Neuronal stem cell (in vitro differentiated cells): ENCODE data around the gene MOCS3.

Experiments used
- DNase-seq: peaks from one replicate; pipeline ENCODE4 v3.0.0-alpha.2; 2013; ENCODE audit warnings: low spot score
- H2AFZ ChIP-seq: one replicate; pipeline ENCODE4 v1.6.1; 2013; ENCODE audit warnings: mild to moderate bottlenecking, low read length, inconsistent platforms
- H2AK5ac ChIP-seq: 2 replicates; pipeline ENCODE4 v1.6.1; 2013; ENCODE audit warnings: low read depth, mild to moderate bottlenecking, inconsistent platforms, low read length, moderate library complexity, mixed read lengths
- H2BK120ac ChIP-seq: 2 replicates; pipeline ENCODE4 v1.6.1; 2013; ENCODE audit warnings: low read depth, mild to moderate bottlenecking, inconsistent platforms, low read length, moderate library complexity, mixed read lengths
- H2BK12ac ChIP-seq: one replicate; pipeline ENCODE4 v1.6.1; 2013; ENCODE audit warnings: low read length, inconsistent platforms
- H2BK15ac ChIP-seq: 2 replicates; pipeline ENCODE4 v1.6.1; 2013; ENCODE audit warnings: mild to moderate bottlenecking, low read length, inconsistent platforms, mixed read lengths
- H2BK5ac ChIP-seq: one replicate; pipeline ENCODE4 v1.6.1; 2013; ENCODE audit warnings: inconsistent platforms, mild to moderate bottlenecking, low read length, moderate library complexity
- H3K14ac ChIP-seq: one replicate; pipeline ENCODE4 v1.6.1; 2013; ENCODE audit warnings: low read length, inconsistent platforms
- H3K18ac ChIP-seq: 2 replicates; pipeline ENCODE4 v1.6.1; 2013; ENCODE audit warnings: low read length, inconsistent platforms
- H3K23ac ChIP-seq: 2 replicates; pipeline ENCODE4 v1.6.1; 2013; ENCODE audit warnings: low read depth, mild to moderate bottlenecking, mixed read lengths, low read length, inconsistent platforms; ENCODE audit not compliant: poor library complexity
- H3K27ac ChIP-seq: replicated peaks from 3 replicates; pipeline ENCODE4 v1.5.1; 2013; ENCODE audit warnings: low read length, inconsistent platforms
- H3K27me3 ChIP-seq, 3 experiments: 2 replicates each; pipeline ENCODE4 v1.6.1; 2013; ENCODE audit warnings: low read length in 3 of 3, mild to moderate bottlenecking in 2 of 3, inconsistent platforms in 1 of 3, low read depth in 1 of 3, mixed read lengths in 1 of 3, moderate library complexity in 1 of 3; ENCODE audit not compliant: control insufficient read depth in 3 of 3, insufficient read depth in 3 of 3
- H3K36me3 ChIP-seq, 2 donors: replicated peaks in 1 of 2; 2 replicates each; pipeline ENCODE4 v1.6.1; 2013; ENCODE audit warnings: low read length in 2 of 2; ENCODE audit not compliant: control insufficient read depth in 2 of 2, insufficient read depth in 2 of 2
- H3K4ac ChIP-seq: 2 replicates; pipeline ENCODE4 v1.6.1; 2013; ENCODE audit warnings: inconsistent platforms, mild to moderate bottlenecking, low read length, moderate library complexity
- H3K4me1 ChIP-seq, 2 donors: 1 replicate in 1 of 2; 2 replicates in 1 of 2; pipeline ENCODE4 v1.6.1; 2013; ENCODE audit warnings: low read length in 2 of 2, low read depth in 1 of 2; ENCODE audit not compliant: control insufficient read depth in 2 of 2, insufficient read depth in 1 of 2
- H3K4me2 ChIP-seq: one replicate; pipeline ENCODE4 v1.6.1; 2013; ENCODE audit warnings: mild to moderate bottlenecking, low read length, inconsistent platforms; ENCODE audit not compliant: insufficient read depth, poor library complexity, severe bottlenecking
- H3K4me3 ChIP-seq, 2 donors: 2 replicates each; pipeline ENCODE4 v1.5.1; 2013; ENCODE audit warnings: low read length in 2 of 2, mild to moderate bottlenecking in 2 of 2, inconsistent platforms in 1 of 2, moderate library complexity in 1 of 2
- H3K79me1 ChIP-seq: one replicate; pipeline ENCODE4 v1.6.1; 2013; ENCODE audit warnings: low read depth, mild to moderate bottlenecking, inconsistent platforms, low read length, moderate library complexity
- H3K9ac ChIP-seq: one replicate; pipeline ENCODE4 v1.6.1; 2013; ENCODE audit warnings: mild to moderate bottlenecking, low read depth, low read length, inconsistent platforms; ENCODE audit not compliant: poor library complexity
- H3K9me3 ChIP-seq, 2 donors: replicated peaks in 1 of 2; 2 replicates each; pipeline versions ENCODE3 to v1.6.1; 2013; ENCODE audit warnings: low read length in 2 of 2, mild to moderate bottlenecking in 2 of 2, inconsistent platforms in 1 of 2, low read depth in 1 of 2, mixed read lengths in 1 of 2, moderate library complexity in 1 of 2; ENCODE audit not compliant: control insufficient read depth in 2 of 2, insufficient read depth in 1 of 2
- H4K8ac ChIP-seq: one replicate; pipeline ENCODE4 v1.6.1; 2013; ENCODE audit warnings: low read depth, mild to moderate bottlenecking, inconsistent platforms, low read length, moderate library complexity
- H4K91ac ChIP-seq: one replicate; pipeline ENCODE4 v1.6.1; 2013; ENCODE audit warnings: low read length, low read depth, mild to moderate bottlenecking, inconsistent platforms; ENCODE audit not compliant: poor library complexity
- WGBS, 2 donors: extraction: QIAGEN DNeasy Blood & Tissue Kit; methylation state at CpG; one replicate each; pipeline ENCODE4 v1.1.7; 2013; ENCODE audit warnings: missing lambda C conversion rate in 2 of 2, mixed read lengths in 1 of 2; ENCODE audit not compliant: insufficient read length in 2 of 2, insufficient replicate concordance in 1 of 2; ENCODE audit errors: extremely low coverage in 2 of 2; 5-methylcytosine and 5-hydroxymethylcytosine counted together

Gene MOCS3

GRCh38 chr20:50980851-50981713, 22.5 kb downstream of the MOCS3 start:
- Histone ChIP-seq H3K14ac (peak overlapping the region; percentile 75), H2AK5ac (peak overlapping the region; percentile 89), H3K27ac (no peak overlapping the region), H3K4me3 (no peak overlapping the region), H3K18ac (peak overlapping the region; percentile 1), H3K9ac (peak overlapping the region; percentile 36), H3K27me3 (no peaks in the 10 kb centered on the region), H2BK120ac (peak overlapping the region; percentile 34), H3K9me3 (no peaks in the 10 kb centered on the region), H3K36me3 (no peaks in the 10 kb centered on the region), H3K79me1 (no peaks in the 10 kb centered on the region), H3K4me2 (no peak overlapping the region), H3K4ac (no peak overlapping the region), H2BK5ac (peak overlapping the region; percentile 67), H4K8ac (no peak overlapping the region), H2BK15ac (peak overlapping the region; percentile 98), H2AFZ (peak overlapping the region; percentile 62), H3K4me1 (peaks cover 3 to 13% of the 10 kb centered on the region in 2 donors), H3K23ac (peak overlapping the region; percentile 82), H4K91ac (peak overlapping the region; percentile 26), H2BK12ac (peak overlapping the region; percentile 86)
- WGBS, 2 donors: no CpG with 5 or more reads among the region's 26 CpGs
- DNase-seq: peak; percentile 72

GRCh38 chr20:50981714-50982048, 23.1 kb downstream of the MOCS3 start:
- no CpG with 5 or more reads among the region's 3 CpGs for WGBS, 2 donors
- H4K91ac ChIP-seq: no peak overlapping the region

GRCh38 chr20:50982363-50982762, 23.7 kb downstream of the MOCS3 start:
- peaks cover 2 to 7% of the 10 kb centered on the region in 2 donors for H3K4me1 ChIP-seq
- no peak overlapping the region for H3K18ac ChIP-seq
- H3K4me2 ChIP-seq: no peak overlapping the region
- H3K4me3 ChIP-seq: no peak overlapping the region
- H2AK5ac ChIP-seq: no peak overlapping the region
- no peaks in the 10 kb centered on the region for H3K27me3 ChIP-seq
- H2AFZ ChIP-seq: no peak overlapping the region
- no peak for DNase-seq
- no peak overlapping the region for H4K8ac ChIP-seq
- H3K9ac ChIP-seq: no peak overlapping the region
- H2BK12ac ChIP-seq: no peak overlapping the region
- no peak overlapping the region for H2BK15ac ChIP-seq
- no peak overlapping the region for H2BK120ac ChIP-seq
- no peak overlapping the region for H4K91ac ChIP-seq
- no peak overlapping the region for H3K14ac ChIP-seq
- no CpG with 5 or more reads among the region's 4 CpGs for WGBS, 2 donors
- no peak overlapping the region for H3K4ac ChIP-seq
- no peaks in the 10 kb centered on the region for H3K9me3 ChIP-seq
- H3K27ac ChIP-seq: no peak overlapping the region
- no peaks in the 10 kb centered on the region for H3K36me3 ChIP-seq
- H3K23ac ChIP-seq: no peak overlapping the region
- H2BK5ac ChIP-seq: no peak overlapping the region
- no peaks in the 10 kb centered on the region for H3K79me1 ChIP-seq

More at GRCh38 chr20:50981714-50982048, 23.1 kb downstream of the MOCS3 start:
- no peak overlapping the region for H3K4me2 ChIP-seq
- H2BK5ac ChIP-seq: no peak overlapping the region
- H3K23ac ChIP-seq: no peak overlapping the region
- no peaks in the 10 kb centered on the region for H3K79me1 ChIP-seq
- no peaks in the 10 kb centered on the region for H3K9me3 ChIP-seq
- no peak overlapping the region for H3K14ac ChIP-seq
- DNase-seq: no peak
- no peak overlapping the region for H3K9ac ChIP-seq
- no peak overlapping the region for H2BK15ac ChIP-seq
- no peak overlapping the region for H4K8ac ChIP-seq
- H3K36me3 ChIP-seq: no peaks in the 10 kb centered on the region
- H3K4me1 ChIP-seq: peaks cover 3 to 13% of the 10 kb centered on the region in 2 donors
- H2AFZ ChIP-seq: no peak overlapping the region
- no peak overlapping the region for H3K18ac ChIP-seq
- H3K27me3 ChIP-seq: no peaks in the 10 kb centered on the region
- H2BK12ac ChIP-seq: no peak overlapping the region
- no peak overlapping the region for H2BK120ac ChIP-seq
- H2AK5ac ChIP-seq: no peak overlapping the region
- H3K4me3 ChIP-seq: no peak overlapping the region
- no peak overlapping the region for H3K27ac ChIP-seq
- no peak overlapping the region for H3K4ac ChIP-seq

- Histone ChIP-seq H3K9me3 (no peaks in the 10 kb centered on the region), H2AFZ (no peak overlapping the region), H3K27me3 (no peaks in the 10 kb centered on the region), H3K4ac (no peak overlapping the region), H3K4me2 (no peak overlapping the region), H3K79me1 (no peaks in the 10 kb centered on the region), H3K4me3 (no peak overlapping the region), H2BK5ac (no peak overlapping the region), H4K91ac (no peak overlapping the region), H3K9ac (no peak overlapping the region), H3K18ac (no peak overlapping the region), H3K4me1 (no peaks in the 10 kb centered on the region), H3K23ac (no peak overlapping the region), H3K36me3 (no peaks in the 10 kb centered on the region), H2BK12ac (no peak overlapping the region), H3K27ac (no peak overlapping the region), H2BK15ac (no peak overlapping the region), H2BK120ac (no peak overlapping the region), H4K8ac (no peak overlapping the region), H3K14ac (no peak overlapping the region), H2AK5ac (no peak overlapping the region)
- no peak for DNase-seq
- WGBS, 2 donors: no CpG with 5 or more reads among the region's 2 CpGs
Measured at GRCh38 chr20:50983321-50983720, 24.7 kb downstream of the MOCS3 start.
